GM12864 (cell line): ENCODE results near the gene EPS8L2.

ENCODE experiments used
- DNase-seq: peaks from one replicate; pipeline ENCODE4 v3.0.0-alpha.2; 2011; ENCODE audit warnings: low read depth
- H3K4me3 ChIP-seq: 2 replicates; pipeline ENCODE4 v1.5.1; 2011; ENCODE audit warnings: mild to moderate bottlenecking, low read depth, low read length, control low read depth
- TF ChIP-seq, protein P1 (sequence below): IDR thresholded peaks from 2 replicates; pipeline ENCODE4 v1.5.1; 2011; ENCODE audit warnings: low read depth, mild to moderate bottlenecking, moderate library complexity, low read length, control low read depth, inconsistent platforms; ENCODE audit errors: missing control alignments

The EPS8L2 gene

DNA sequence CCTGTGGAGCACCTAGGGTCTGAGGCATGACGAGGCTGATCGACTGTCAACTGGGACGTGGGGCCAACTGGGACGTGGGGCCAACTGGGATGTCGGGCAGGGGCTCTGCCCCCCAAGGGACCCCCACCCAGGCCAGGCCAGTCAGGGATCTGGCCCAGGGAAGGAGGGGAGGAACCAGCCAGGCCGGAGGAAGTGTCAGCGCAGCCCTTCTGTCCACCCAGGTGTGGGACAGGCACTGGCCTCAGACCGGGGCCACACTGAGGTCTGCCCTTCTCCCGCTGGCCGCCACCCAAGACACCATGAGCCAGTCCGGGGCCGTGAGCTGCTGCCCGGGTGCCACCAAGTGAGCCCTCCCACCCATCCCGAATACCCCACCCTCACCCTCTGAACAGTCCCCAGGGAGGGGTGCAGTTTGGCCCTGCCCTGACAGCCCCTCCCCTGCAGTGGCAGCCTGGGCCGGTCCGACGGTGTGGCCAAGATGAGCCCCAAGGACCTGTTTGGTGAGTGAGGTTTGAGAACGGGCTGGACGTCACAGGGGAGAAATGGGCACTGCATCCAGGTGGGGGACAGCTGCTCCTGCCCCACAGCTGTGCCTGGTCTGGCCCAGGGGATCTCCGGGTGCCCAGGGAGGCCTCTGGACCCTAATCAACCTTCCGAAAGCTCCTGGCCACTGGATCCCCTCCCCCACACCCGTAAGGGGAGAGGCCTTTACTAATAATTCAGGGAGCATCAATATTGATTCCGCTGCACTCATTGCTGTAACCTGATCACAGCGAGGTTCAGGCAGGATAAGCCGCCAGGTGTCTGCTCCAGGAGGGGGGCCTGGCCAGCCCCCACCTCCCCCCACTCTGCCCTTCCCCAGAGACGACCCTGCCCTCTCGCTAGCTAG is 3.3 kb downstream of the EPS8L2 start:
- DNase-seq: no peak
- H3K4me3 ChIP-seq: no peak overlapping the region
- TF ChIP-seq, protein P1, sequence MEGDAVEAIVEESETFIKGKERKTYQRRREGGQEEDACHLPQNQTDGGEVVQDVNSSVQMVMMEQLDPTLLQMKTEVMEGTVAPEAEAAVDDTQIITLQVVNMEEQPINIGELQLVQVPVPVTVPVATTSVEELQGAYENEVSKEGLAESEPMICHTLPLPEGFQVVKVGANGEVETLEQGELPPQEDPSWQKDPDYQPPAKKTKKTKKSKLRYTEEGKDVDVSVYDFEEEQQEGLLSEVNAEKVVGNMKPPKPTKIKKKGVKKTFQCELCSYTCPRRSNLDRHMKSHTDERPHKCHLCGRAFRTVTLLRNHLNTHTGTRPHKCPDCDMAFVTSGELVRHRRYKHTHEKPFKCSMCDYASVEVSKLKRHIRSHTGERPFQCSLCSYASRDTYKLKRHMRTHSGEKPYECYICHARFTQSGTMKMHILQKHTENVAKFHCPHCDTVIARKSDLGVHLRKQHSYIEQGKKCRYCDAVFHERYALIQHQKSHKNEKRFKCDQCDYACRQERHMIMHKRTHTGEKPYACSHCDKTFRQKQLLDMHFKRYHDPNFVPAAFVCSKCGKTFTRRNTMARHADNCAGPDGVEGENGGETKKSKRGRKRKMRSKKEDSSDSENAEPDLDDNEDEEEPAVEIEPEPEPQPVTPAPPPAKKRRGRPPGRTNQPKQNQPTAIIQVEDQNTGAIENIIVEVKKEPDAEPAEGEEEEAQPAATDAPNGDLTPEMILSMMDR: no peak

DNA sequence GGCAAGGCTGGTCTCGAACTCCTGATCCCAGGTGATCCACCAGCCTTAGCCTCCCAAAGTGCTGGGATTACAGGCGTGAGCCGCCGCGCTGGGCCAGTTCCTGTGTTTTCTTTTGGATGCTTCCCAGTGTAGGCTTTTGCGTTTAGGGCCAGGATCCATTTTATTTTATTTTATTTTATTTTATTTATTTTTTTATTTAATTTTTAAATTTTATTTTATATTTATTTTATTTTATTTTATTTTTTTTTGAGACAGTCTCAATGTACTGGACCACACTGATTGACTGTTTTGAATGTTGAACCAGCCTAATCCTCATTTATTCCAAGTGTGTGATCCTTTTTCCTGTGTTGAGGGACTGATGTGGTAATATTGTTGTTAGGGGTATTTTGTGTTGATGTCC is 8.4 kb downstream of the EPS8L2 start:
- H3K4me3 ChIP-seq: no peak overlapping the region
- no peak for DNase-seq
- TF ChIP-seq, protein P1: no peak

DNA sequence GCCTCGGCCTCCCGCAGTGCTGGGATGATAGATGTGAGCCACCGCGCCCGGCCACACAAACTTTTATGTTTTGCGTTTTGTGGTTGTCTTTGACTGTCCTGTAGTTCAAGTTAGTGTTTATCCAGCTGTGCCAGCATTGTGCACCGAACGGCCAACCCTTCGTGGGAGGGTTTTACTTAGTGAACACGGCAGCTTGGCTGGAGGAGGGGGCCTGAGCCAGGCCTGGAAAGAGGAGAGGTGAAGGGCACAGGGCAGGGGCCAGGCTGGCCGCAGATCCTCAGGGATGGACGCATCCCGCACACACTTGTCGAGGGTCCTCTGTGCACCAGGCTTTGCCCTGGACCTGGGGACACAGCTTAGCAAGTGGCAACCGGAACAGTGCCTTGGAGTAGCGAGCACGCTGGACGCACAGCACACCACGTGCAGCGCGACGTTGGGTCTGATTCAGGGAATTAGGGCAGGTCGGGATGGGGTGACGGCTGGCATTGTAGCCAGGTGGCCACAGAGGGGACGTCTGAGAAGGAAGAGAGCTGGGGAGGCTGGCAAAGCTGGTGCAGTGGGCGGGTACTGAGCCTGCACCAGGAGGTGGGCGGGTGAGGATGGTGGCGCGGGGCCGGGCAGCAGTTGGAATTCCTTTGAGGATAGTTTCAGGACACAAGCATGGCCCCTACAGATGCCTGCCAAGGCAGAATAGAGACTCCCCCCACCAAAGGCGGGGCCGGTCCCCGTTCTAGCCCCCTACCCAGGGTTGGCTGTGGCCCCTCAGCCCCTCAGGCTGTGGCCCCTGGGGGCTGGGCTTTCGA is 13.4 kb downstream of the EPS8L2 start:
- TF ChIP-seq, protein P1: no peak
- no peak overlapping the region for H3K4me3 ChIP-seq
- DNase-seq: no peak

DNA sequence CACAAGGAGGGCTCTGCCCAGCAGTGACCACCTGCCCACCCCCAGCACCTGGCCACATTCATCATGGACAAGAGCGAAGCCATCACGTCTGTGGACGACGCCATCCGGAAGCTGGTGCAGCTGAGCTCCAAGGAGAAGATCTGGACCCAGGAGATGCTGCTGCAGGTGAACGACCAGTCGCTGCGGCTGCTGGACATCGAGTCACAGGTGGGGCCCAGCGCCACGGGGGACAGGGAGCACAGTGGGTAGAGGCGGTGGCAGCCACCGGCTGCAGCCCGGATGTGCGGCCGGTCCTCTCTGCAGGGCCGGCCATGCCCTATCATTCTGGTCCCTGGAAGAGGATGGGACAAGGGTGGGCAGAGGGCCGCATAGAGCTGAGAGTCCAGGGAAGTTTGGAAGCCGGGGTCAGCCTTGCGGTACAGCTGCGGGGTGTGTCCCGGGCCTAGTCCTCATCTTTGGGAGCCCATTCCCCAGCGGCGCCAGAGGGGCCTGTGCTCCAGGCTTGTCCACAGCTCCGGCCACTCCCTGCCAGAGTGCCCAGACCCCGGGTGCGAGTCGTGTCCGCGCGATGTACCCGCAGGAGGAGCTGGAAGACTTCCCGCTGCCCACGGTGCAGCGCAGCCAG is 14.1 kb downstream of the EPS8L2 start:
- no peak for DNase-seq
- H3K4me3 ChIP-seq: no peak overlapping the region
- TF ChIP-seq, protein P1: no peak

DNA sequence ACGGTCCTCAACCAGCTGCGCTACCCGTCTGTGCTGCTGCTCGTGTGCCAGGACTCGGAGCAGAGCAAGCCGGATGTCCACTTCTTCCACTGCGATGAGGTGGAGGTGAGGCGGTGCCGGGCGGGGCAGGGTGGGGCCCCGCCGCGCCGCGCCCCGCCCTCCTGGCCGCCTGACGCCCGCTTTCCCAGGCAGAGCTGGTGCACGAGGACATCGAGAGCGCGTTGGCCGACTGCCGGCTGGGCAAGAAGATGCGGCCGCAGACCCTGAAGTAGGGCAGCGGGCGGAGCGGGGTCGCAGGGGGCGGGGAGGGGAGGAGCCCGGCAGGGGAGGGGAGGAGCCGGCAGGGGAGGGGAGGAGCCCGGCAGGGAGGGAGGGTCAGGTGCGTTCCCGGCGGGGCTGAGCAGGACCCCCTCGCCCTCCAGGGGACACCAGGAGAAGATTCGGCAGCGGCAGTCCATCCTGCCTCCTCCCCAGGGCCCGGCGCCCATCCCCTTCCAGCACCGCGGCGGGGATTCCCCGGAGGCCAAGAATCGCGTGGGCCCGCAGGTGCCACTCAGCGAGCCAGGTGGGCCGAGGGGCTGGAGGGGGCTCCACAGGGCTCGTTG is 14.7 kb downstream of the EPS8L2 start:
- no peak overlapping the region; the same call in 1 of the 2 replicates for H3K4me3 ChIP-seq
- TF ChIP-seq, protein P1: no peak
- no peak for DNase-seq

DNA sequence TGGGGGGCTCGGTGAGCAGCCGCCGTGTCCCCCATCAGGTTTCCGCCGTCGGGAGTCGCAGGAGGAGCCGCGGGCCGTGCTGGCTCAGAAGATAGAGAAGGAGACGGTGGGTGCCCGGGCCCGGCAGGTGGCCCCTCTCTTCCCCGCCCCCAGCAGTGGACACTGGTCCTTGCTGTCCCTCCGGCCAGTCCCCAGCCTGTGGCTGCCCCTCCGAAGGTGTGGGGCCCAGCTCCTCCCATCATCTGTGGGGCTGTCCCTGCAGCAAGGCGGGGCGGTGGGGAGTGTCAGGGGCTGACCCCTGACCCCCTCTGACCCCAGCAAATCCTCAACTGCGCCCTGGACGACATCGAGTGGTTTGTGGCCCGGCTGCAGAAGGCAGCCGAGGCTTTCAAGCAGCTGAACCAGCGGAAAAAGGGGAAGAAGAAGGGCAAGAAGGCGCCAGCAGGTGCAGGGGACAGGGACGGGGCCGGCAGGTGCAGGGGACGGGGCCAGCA is 15.3 kb downstream of the EPS8L2 start:
- DNase-seq: no peak
- TF ChIP-seq, protein P1: no peak
- no peak overlapping the region; the same call in 1 of the 2 replicates for H3K4me3 ChIP-seq
